ENCODE data around the gene GRIN1. TPM values are rescaled to one million over a fixed set of nuclear protein-coding genes. Genes with fewer than 3 reads are reported as not detected.

The GRIN1 gene
- total and polyA plus RNA-seq, 2 donors (not counting 1 experiment from before 2014, with no cell fraction given) = 0.04 TPM; not detected in 1

- H3K9ac ChIP-seq (ENCODE audit: low read length) = no peak overlapping the region
- H3K27me3 ChIP-seq (replicated peaks in 1 of 4; ENCODE audit: control extremely low read depth in 1 of 4, control insufficient read depth in 3 of 4, insufficient read depth in 4 of 4, low read length in 3 of 4) = no peaks in the 10 kb centered on the region
- H3K9me3 ChIP-seq (ENCODE audit: control extremely low read depth in 1 of 3, control insufficient read depth in 2 of 3, insufficient read depth in 1 of 3, low read length in 2 of 3) = no peaks in the 10 kb centered on the region
- peaks cover 8% of the 10 kb centered on the region for H4K20me1 ChIP-seq (ENCODE audit: control insufficient read depth, insufficient read depth, low read length, poor library complexity, severe bottlenecking)
- H3K27ac ChIP-seq (ENCODE audit: low read length in 2 of 2) = no peak overlapping the region
- H3K9me3 Mint-ChIP-seq (ENCODE audit: insufficient read depth) = no peaks in the 10 kb centered on the region
- H3K79me2 ChIP-seq (ENCODE audit: control insufficient read depth, insufficient read depth, low read length) = peaks cover 11% of the 10 kb centered on the region
- 97% methylated on average over 27 of the region's 27 CpGs for WGBS (ENCODE audit: insufficient coverage)
- no peaks in the 10 kb centered on the region for H3K4me1 ChIP-seq (ENCODE audit: control insufficient read depth in 2 of 2, insufficient read depth in 2 of 2, low read length in 2 of 2)
- intact Hi-C loops (cut with micrococcal nuclease) = no loop called here
- CTCF ChIA-PET = interaction anchor here (0.7 kb wide), 1 partner anchor 12 kb away, joined by 3 read pairs; no protein-coding TSS in a partner anchor
- H3K27me3 Mint-ChIP-seq = no peaks in the 10 kb centered on the region
- no peak for DNase-seq
- ATAC-seq (ENCODE audit: low read depth) = no peak
- no peak overlapping the region for H3K4me3 ChIP-seq (ENCODE audit: control extremely low read depth in 1 of 5, extremely low read depth in 1 of 5, insufficient read depth in 1 of 5, low read depth in 2 of 5, low read length in 4 of 5)
- no peak overlapping the region for H3K4me3 Mint-ChIP-seq
- POLR2A ChIA-PET = no interaction called here
- H3K36me3 ChIP-seq (replicated peaks in 1 of 2; ENCODE audit: control extremely low read depth in 1 of 2, control insufficient read depth in 1 of 2, extremely low read depth in 1 of 2, insufficient read depth in 2 of 2, low read length in 1 of 2) = peaks cover 0 to 83% of the 10 kb centered on the region in 2 experiments
- no peak overlapping the region for H3K27ac Mint-ChIP-seq
- H3K4me2 ChIP-seq (replicated peaks; ENCODE audit: low read depth, low read length, poor library complexity, severe bottlenecking) = no peak overlapping the region
- TF ChIP-seq EZH2 (IDR thresholded peaks at IDR 0.05; ENCODE audit: borderline replicate concordance, insufficient read depth, low read depth, low read length, poor library complexity, severe bottlenecking) (no peak), CTCF (IDR thresholded peaks at IDR 0.05) (no peak)
- peaks cover 2% of the 10 kb centered on the region for H3K4me1 Mint-ChIP-seq
- no peak overlapping the region for H2AFZ ChIP-seq (ENCODE audit: insufficient read depth, low read depth, low read length, poor library complexity, severe bottlenecking)
These were observed 32.2 kb upstream of the GRIN1 start for GRCh38 chr9:137106662-137107250.

GRCh38 chr9:137107312-137107921, 31.5 kb upstream of the GRIN1 start:
- H3K4me3 Mint-ChIP-seq = no peak overlapping the region

More at GRCh38 chr9:137107312-137107921, 31.5 kb upstream of the GRIN1 start:
- H3K79me2 ChIP-seq (ENCODE audit: control insufficient read depth, insufficient read depth, low read length) = peaks cover 11% of the 10 kb centered on the region
- H3K4me1 ChIP-seq (ENCODE audit: control insufficient read depth in 2 of 2, insufficient read depth in 2 of 2, low read length in 2 of 2) = no peaks in the 10 kb centered on the region
- H3K36me3 ChIP-seq (replicated peaks in 1 of 2; ENCODE audit: control extremely low read depth in 1 of 2, control insufficient read depth in 1 of 2, extremely low read depth in 1 of 2, insufficient read depth in 2 of 2, low read length in 1 of 2) = peaks cover 0 to 83% of the 10 kb centered on the region in 2 experiments
- Mint-ChIP-seq H3K4me1 (peaks cover 2% of the 10 kb centered on the region), H3K27me3 (no peaks in the 10 kb centered on the region), H3K9me3 (ENCODE audit: insufficient read depth) (no peaks in the 10 kb centered on the region), H3K27ac (no peak overlapping the region)
- H3K4me3 ChIP-seq (ENCODE audit: control extremely low read depth in 1 of 5, extremely low read depth in 1 of 5, insufficient read depth in 1 of 5, low read depth in 2 of 5, low read length in 4 of 5) = no peak overlapping the region
- peaks cover 8% of the 10 kb centered on the region for H4K20me1 ChIP-seq (ENCODE audit: control insufficient read depth, insufficient read depth, low read length, poor library complexity, severe bottlenecking)
- no peaks in the 10 kb centered on the region for H3K27me3 ChIP-seq (replicated peaks in 1 of 4; ENCODE audit: control extremely low read depth in 1 of 4, control insufficient read depth in 3 of 4, insufficient read depth in 4 of 4, low read length in 3 of 4)
- DNase-seq (no peak), ATAC-seq (ENCODE audit: low read depth) (no peak)
- no peak overlapping the region for H2AFZ ChIP-seq (ENCODE audit: insufficient read depth, low read depth, low read length, poor library complexity, severe bottlenecking)
- no peak overlapping the region for H3K9ac ChIP-seq (ENCODE audit: low read length)
- 96% methylated on average over 27 of the region's 27 CpGs for WGBS (ENCODE audit: insufficient coverage)
- H3K27ac ChIP-seq (ENCODE audit: low read length in 2 of 2) = no peak overlapping the region
- intact Hi-C loops (cut with micrococcal nuclease) = no loop called here
- ChIA-PET CTCF (interaction anchor here (0.7 kb wide), 1 partner anchor 11 kb away, joined by 3 read pairs; no protein-coding TSS in a partner anchor), POLR2A (no interaction called here)
- no peak for TF ChIP-seq CTCF (IDR thresholded peaks at IDR 0.05)
- no peak for TF ChIP-seq EZH2 (IDR thresholded peaks at IDR 0.05; ENCODE audit: borderline replicate concordance, insufficient read depth, low read depth, low read length, poor library complexity, severe bottlenecking)
- H3K4me2 ChIP-seq (replicated peaks; ENCODE audit: low read depth, low read length, poor library complexity, severe bottlenecking) = no peak overlapping the region
- no peaks in the 10 kb centered on the region for H3K9me3 ChIP-seq (ENCODE audit: control extremely low read depth in 1 of 3, control insufficient read depth in 2 of 3, insufficient read depth in 1 of 3, low read length in 2 of 3)
